Stimulated activated CD4-positive, alpha-beta T cell treated with anti-CD3 and anti-CD28 coated beads, Interleukin-15, amount 100 ng/mL, for 24 hours (primary cell): ENCODE data around the gene PLPPR3.

Experiments used
- DNase-seq: peaks from one replicate; pipeline ENCODE4 v3.0.0-alpha.2; 2020

PLPPR3 gene, protein sequence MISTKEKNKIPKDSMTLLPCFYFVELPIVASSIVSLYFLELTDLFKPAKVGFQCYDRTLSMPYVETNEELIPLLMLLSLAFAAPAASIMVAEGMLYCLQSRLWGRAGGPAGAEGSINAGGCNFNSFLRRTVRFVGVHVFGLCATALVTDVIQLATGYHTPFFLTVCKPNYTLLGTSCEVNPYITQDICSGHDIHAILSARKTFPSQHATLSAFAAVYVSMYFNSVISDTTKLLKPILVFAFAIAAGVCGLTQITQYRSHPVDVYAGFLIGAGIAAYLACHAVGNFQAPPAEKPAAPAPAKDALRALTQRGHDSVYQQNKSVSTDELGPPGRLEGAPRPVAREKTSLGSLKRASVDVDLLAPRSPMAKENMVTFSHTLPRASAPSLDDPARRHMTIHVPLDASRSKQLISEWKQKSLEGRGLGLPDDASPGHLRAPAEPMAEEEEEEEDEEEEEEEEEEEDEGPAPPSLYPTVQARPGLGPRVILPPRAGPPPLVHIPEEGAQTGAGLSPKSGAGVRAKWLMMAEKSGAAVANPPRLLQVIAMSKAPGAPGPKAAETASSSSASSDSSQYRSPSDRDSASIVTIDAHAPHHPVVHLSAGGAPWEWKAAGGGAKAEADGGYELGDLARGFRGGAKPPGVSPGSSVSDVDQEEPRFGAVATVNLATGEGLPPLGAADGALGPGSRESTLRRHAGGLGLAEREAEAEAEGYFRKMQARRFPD

GRCh38 chr19:821825-822503 is at the start of gene PLPPR3:
PLPPR3 (minus strand) TSS chr19:821955; CDS start chr19:821559, 396 bp downstream.
- no peak for DNase-seq

DNA sequence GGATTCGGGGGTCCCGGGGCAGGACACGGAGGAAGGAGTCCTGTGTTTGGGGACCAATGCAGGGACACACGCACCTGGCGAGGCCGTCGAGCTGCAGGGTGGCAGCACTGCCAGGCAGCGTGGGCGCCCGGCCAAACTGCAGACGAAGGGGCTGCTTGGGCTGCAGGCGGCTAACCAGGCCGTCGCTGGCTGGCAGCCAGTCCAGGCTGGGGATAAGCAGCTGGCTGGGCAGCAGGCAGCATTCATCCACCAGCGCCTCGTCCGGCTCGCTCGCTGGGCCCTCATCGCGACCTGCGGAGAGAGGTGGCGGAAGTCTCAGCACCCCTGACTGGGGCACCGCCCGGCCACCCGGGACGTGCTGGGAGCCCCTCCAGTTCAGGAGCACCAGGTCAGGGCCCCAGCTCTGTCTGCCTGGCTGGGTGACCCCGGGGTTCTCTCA is 49.2 kb upstream of the PLPPR3 start:
- DNase-seq: no peak

DNA sequence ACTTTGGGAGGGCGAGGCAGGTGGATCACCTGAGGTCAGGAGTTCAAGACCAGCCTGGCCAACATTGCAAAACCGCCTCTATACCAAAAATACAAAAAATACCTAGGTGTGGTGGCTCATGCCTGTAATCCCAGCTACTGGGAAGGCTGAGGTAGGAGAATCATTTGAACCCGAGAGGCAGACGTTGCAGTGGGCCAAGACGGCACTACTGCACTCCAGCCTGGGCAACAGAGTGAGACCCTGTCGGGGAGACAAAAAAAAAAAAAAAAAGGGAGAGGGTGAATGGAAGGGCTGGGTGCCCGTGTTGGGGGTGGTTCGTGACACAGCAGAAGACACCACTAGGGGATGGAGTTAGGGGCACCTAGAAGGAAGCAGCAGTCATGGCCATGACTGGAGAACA is 48.6 kb upstream of the PLPPR3 start:
- no peak for DNase-seq

- no peak for DNase-seq
Observed at GRCh38 chr19:869245-870177, 47.8 kb upstream of the PLPPR3 start.

GRCh38 chr19:868458-869244 is 46.9 kb upstream of the PLPPR3 start:
- no peak for DNase-seq

GRCh38 chr19:867855-868457 is 46.2 kb upstream of the PLPPR3 start:
- DNase-seq: no peak

DNA sequence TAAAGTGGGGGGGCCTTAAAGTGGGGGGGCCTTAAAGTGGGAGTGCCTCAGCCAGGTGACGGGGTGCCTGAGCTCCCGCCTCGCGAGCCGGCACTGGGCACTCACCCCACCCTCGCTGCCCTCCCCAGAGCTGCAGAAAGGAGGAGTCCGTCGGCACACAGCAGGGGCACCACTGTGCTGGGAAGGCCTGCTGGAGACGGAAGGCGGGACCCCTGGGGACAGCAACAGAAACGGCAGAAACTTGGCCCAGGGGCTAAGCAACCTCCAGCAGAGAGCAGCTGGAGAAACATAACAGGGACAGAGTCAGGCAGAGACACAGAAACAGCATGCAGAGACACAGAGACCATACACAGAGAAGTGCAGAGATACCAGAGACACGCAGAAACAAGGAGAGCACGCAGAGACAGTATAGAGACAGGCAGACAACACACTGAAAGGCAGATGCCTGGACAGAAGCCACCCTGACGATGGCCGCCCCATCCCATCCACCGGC is 45.6 kb upstream of the PLPPR3 start:
- no peak for DNase-seq

DNA sequence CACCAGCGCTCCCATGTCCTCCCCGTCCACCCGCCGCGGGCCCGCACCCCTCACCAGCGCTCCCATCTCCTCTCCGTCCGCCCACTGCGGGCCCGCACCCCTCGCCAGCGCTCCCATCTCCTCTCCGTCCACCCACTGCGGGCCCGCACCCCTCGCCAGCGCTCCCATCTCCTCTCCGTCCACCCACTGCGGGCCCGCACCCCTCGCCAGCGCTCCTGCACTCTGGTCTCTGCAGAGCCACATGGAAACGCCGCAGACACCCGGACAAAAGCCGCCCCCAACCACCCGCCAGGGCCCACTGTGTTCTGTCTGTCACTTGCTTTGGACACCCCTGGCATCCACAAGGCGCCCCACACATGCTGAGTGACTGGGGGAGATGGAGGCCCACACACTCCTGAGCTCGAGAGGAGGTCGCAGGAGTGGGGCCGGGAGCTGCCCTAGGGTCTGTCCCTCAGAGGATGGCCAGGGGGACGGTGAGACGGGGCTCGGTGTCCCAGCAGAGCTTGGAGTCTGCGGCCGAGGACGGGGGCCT is 45.1 kb upstream of the PLPPR3 start:
- DNase-seq: no peak

GRCh38 chr19:863315-863620 is 41.5 kb upstream of the PLPPR3 start:
- no peak for DNase-seq

DNA sequence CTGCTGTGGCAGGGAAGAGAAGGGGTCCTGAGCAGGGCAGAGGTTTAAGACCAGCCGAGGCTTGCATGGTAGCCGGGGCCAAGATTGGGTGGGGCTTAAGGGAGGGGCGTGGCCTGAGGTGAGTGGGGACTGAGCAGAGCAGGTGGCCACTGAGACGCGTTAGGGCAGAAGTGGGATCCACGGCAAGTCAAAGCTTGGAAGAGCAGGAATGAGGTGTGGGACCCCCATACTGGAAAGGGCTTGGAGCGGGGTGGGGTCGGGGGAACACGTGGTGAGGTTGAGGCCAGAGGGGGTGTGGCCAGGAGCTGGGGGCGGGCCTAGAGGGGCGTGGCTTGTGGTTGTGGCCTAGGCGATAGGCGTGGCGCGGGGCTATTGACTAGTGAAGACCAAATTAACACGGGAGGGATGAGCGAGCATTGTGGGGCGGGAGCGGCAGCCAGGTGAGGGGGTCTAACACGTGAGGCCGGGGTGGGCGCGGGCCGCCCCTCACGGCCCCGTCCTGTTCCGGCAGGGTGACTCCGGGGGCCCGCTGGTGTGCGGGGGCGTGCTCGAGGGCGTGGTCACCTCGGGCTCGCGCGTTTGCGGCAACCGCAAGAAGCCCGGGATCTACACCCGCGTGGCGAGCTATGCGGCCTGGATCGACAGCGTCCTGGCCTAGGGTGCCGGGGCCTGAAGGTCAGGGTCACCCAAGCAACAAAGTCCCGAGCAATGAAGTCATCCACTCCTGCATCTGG is 41.0 kb upstream of the PLPPR3 start:
- DNase-seq: peak; percentile 84

- DNase-seq: peak; percentile 70
Observed at GRCh38 chr19:861756-862580, 40.2 kb upstream of the PLPPR3 start.

DNA sequence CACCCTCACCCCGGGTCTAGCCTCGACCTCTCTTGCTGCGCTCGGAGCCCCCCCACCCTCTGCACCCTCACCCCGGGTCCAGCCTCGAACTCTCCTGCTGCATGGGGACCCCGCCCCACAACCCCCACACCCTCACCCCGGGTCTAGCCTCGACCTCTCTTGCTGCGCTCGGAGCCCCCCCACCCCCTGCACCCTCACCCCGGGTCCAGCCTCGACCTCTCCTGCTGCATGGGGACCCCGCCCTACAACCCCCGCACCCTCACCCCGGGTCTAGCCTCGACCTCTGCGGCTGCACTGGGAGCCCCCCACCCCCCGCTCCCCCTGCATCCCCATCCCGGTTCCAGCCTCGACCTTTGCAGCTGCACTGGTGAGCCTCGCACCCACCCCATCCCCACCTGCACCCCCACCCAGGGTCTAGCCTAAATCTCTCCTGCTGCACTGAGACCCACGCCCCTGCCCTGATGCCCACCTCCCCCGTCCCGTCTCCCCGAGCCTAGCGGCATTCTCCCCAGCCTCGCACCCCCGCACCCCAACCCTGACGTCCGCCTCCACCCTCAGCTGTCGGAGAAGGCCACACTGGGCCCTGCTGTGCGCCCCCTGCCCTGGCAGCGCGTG is 39.5 kb upstream of the PLPPR3 start:
- DNase-seq: no peak

GRCh38 chr19:858868-859843 is 37.4 kb upstream of the PLPPR3 start, which contains the start of gene CFD:
CFD (plus strand) TSS chr19:859664; CDS start chr19:859690, 26 bp downstream.
- no peak for DNase-seq

GRCh38 chr19:858284-858683 is 36.5 kb upstream of the PLPPR3 start:
- DNase-seq: no peak

DNA sequence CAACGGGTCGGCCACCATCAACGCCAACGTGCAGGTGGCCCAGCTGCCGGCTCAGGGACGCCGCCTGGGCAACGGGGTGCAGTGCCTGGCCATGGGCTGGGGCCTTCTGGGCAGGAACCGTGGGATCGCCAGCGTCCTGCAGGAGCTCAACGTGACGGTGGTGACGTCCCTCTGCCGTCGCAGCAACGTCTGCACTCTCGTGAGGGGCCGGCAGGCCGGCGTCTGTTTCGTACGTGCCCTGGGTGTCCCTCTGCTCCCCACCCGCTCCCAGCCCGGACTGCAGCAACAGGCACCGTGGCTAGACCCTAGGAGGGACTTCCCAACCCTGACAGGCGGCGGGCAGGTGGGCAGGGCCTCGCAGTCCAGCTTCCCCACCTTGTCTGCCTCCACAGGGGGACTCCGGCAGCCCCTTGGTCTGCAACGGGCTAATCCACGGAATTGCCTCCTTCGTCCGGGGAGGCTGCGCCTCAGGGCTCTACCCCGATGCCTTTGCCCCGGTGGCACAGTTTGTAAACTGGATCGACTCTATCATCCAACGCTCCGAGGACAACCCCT is 33.9 kb upstream of the PLPPR3 start:
- DNase-seq: no peak

GRCh38 chr19:855142-855541 is 33.4 kb upstream of the PLPPR3 start:
- no peak for DNase-seq

DNA sequence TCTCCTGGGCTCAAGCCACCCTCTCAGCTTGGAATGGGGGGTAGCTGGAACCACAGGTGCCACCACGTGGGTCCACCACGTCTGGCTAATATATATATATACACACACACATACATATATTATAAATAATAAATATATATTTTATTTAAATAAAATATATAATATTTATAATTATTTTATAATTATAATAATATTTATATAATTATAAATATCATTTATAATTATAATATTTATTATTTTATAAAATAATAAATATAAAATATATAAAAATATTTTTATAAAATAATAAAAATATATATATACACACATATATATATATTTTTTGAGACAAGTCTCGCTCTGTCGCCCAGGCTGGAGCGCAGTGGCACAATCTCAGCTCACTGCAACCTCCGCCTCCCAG is 32.8 kb upstream of the PLPPR3 start:
- no peak for DNase-seq
